DND-41 (cell line): ENCODE measurements around the gene PIK3CG.

ENCODE experiments used
- EZH2 ChIP-seq: IDR thresholded peaks from 3 replicates; pipeline ENCODE4 v1.6.1; 2012; ENCODE audit warnings: borderline replicate concordance, low read depth, mild to moderate bottlenecking, moderate library complexity, low read length, inconsistent platforms; ENCODE audit not compliant: severe bottlenecking
- TF ChIP-seq, protein P1 (sequence below): IDR thresholded peaks from 2 replicates; pipeline ENCODE4 v1.5.1; 2012; ENCODE audit warnings: borderline replicate concordance, low read length, moderate library complexity, mild to moderate bottlenecking; ENCODE audit not compliant: poor library complexity, severe bottlenecking; ENCODE audit errors: extremely low read depth

DNA sequence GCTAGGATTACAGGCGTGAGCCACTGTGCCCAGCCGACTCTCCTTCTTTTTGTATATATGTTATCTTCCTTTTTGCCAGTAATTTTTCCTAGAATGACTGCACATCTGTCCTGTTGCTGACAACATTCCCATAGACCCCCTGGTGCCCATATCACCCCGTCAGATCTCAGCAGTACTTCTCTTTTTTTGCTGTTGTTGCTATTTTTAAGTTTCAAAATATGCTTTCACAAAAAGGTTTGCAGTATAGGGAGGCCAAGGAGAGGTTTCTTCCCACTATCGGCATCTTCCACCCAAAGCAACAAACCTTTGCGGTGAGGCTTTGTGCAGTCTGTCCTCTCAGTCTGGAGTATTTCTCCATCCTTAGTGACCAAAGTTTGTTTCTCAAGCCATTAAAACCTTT is 23.1 kb downstream of the PIK3CG start:
- TF ChIP-seq, protein P1, sequence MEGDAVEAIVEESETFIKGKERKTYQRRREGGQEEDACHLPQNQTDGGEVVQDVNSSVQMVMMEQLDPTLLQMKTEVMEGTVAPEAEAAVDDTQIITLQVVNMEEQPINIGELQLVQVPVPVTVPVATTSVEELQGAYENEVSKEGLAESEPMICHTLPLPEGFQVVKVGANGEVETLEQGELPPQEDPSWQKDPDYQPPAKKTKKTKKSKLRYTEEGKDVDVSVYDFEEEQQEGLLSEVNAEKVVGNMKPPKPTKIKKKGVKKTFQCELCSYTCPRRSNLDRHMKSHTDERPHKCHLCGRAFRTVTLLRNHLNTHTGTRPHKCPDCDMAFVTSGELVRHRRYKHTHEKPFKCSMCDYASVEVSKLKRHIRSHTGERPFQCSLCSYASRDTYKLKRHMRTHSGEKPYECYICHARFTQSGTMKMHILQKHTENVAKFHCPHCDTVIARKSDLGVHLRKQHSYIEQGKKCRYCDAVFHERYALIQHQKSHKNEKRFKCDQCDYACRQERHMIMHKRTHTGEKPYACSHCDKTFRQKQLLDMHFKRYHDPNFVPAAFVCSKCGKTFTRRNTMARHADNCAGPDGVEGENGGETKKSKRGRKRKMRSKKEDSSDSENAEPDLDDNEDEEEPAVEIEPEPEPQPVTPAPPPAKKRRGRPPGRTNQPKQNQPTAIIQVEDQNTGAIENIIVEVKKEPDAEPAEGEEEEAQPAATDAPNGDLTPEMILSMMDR = no peak
- no peak for TF ChIP-seq EZH2
